ENCODE measurements around the gene SYNE1.
"Not testable (repeated sequence)": the region's sequence is repeated elsewhere in the genome, so short reads cannot be mapped to it uniquely, and the experiment has no call there.

Gene SYNE1

DNA sequence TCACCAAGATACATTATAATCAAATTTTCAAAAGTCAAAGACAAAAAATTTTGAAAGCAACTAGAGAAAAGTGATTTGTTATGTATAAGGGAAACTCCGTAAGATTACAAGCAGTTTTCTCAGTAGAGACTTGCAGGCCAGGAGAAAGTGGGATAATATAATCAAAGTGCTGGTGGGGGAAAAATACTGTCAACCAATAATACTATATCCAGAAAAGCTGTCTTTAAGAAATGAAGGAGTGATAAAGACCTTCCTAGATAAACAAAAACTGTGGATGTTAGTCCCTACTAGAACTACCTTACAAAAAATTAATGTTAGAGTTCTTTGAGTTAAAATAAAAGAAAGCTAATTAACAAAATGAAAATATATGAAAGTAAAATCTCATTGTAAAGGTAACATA is 79.7 kb downstream of the SYNE1 start:
- no peak for DNase-seq

DNA sequence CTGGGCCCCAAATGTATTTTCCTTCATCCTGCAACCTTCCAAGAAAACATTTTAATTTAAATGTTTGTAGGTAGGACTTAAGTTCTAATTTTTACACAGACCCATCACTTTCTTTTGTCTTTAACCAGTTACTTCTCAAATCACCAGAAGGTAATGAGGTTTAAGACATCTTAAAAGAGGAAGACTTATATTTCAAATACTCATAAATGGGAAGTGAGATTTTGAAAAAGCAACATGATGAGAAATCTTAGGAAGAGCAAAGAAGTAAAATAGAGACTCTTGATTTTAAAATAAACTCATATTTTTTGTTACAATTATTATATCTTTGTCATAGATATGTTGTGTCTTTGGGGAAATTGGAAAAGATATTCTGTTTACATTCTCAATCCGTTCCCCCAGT is 82.3 kb downstream of the SYNE1 start:
- no peak for DNase-seq

- no peak for DNase-seq
These were observed 84.4 kb downstream of the SYNE1 start for GRCh38 chr6:152552616-152553209.

DNA sequence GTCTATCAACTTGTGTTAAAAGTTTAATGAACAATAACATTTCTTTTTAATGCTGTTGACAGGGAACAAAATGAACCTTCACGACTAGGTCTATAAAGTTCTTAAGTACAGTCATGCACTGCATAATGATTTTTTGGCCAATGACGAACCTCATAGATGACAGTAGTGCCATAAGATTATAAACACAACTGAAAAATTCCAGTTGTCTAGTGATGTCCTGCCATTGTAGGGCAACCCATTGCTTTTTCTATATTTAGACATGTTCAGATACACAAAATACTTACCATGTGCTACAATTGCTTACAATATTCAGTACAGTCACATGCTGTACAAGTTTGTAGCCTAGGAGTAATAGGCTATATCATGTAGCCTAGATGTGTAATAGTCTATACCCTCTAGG is 93.6 kb downstream of the SYNE1 start:
- DNase-seq: no peak

DNA sequence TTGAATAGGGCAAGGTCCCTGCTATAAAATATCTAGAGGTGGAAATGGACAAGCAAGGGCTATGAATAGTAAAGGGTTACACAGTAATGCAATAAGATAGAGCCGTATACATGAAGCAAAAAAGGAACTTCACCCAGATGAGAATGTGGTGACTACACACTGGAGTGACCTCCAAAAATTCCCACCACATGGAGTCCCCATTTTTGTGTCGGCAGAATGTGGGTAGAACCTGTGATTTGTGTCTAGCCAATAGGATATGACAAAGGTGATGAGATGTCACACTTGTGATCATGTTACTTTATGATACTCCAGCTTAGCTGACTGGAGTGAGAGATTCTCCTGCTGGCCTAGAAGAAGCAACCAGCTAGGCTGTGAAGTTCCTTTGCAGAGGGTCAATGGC is 96.8 kb downstream of the SYNE1 start:
- DNase-seq: no peak

- no peak for DNase-seq
These were observed 102.6 kb downstream of the SYNE1 start for GRCh38 chr6:152534541-152534940.

DNA sequence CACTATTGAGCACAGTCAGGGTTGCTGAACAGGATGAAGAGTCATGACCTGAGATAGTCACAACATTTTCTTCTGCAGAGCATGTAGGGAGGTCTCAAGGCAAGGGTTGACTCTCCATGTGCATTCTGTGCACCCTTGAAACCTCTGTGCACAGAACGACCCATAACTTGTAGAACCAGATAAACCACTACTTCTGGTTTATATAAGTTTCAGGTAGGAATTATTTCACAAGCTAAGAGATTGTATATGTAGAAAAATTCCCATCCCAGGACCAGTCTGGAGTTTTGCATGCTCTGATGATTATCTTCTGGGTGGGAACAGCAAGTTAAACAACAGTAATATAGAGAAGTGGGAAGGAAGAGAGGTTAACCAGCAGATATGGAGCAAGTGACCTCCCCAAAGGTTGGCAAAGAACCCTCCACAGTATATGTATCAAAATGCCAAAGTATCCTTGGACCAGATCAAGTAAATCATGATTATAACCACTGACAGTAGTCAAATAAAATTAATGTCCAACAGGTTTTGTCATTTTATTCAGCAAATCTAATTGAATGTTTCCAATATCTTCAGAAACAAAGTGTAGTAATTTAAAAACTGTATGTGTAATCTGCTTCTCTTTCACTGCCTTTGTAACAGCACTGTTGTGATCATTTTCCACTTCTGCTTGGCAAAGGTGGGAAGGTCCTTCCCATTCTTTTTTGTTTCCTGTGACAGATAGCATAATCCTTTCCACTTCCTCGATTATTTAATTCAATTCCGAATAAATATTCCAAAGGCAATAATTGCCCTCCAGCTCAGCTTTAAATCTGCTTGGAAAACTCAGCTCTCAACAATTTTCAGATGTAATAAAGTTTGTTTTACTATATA is 104.4 kb downstream of the SYNE1 start:
- no peak for DNase-seq

DNA sequence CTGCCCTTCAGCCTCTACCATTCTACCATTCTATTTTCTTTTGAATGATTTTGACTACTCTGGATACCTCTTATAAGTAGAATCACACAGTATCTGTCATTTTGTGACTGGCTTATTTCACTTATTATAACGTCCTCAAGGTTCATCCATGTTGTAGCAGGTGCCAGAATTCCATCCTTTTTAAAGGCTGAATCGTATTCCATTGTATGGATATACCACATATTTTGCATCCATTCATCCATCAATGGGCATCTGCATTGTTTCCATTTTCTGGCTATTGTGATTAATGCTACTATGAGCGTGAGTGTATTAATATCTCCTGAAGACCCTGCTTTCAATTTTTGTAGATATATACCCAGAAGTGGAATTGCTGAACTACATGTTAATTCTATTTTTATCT is 105.5 kb downstream of the SYNE1 start:
- no peak for DNase-seq

GRCh38 chr6:152529369-152529768 is 107.8 kb downstream of the SYNE1 start:
- DNase-seq: no peak

- DNase-seq: not testable (repeated sequence)
These were observed 123.0 kb downstream of the SYNE1 start for GRCh38 chr6:152514120-152514519.

DNA sequence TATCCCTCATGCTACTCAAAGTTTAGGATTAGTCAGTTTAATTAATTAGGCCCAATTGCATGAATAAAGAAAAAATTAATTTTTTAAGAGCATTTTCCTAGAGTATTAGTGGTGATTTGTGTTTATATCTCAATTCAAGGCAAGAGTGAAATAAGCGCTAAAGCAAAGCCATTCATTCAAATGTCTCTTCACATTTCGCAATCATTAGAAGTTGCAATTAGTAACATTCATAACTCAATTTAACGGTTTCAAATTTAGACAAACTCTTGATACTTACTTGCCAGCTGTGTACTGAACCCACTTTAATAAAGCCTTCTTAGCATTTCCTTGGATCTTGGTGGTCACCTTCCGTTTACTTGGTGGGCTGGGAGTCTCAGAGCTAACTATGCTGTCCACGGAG is 127.2 kb downstream of the SYNE1 start:
- DNase-seq: no peak

- no peak for DNase-seq
These were observed 128.7 kb downstream of the SYNE1 start for GRCh38 chr6:152508477-152508876.

GRCh38 chr6:152503546-152503945 is 133.6 kb downstream of the SYNE1 start:
- DNase-seq: no peak

DNA sequence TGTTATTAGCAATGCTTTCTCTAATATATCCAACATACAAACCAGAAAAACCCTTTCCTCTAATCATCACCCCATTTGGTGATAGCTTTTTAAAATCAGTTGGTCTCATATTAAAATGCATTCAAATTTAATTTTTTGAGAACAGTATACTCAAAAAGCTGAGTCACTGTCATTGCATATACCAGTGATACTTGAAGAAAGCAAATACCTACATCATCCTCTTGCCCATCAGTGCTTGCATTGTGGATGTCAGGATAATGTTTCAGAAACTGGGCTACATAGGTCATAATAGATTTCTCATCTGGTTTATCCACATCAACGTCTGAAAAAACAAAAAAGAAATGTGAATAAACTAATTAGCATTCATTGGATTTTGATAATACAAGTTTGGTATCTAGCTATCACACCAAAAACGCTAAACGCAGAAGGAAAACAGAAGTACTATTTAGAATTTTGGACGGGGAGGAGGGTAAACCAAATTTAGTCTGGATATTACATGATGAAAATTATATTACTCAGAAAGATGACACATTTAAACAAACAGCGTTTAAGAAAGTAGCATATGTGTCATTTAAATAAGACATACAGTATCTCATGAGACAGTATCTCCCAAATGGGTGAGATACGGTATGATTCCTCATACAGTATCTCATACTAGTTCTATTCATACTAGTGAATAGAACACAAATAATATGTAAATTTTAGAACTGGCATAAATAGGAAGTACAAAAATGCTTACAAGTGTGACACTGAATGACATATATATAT is 134.6 kb downstream of the SYNE1 start:
- no peak for DNase-seq

- no peak for DNase-seq
These were observed 137.2 kb downstream of the SYNE1 start for GRCh38 chr6:152499931-152500330.

- no peak for DNase-seq
These were observed 140.4 kb downstream of the SYNE1 start for GRCh38 chr6:152496731-152497130.

- DNase-seq: not testable (repeated sequence)
These were observed 141.7 kb downstream of the SYNE1 start for GRCh38 chr6:152495456-152495855.

- not testable (repeated sequence) for DNase-seq
These were observed 144.9 kb downstream of the SYNE1 start for GRCh38 chr6:152492281-152492680.

DNA sequence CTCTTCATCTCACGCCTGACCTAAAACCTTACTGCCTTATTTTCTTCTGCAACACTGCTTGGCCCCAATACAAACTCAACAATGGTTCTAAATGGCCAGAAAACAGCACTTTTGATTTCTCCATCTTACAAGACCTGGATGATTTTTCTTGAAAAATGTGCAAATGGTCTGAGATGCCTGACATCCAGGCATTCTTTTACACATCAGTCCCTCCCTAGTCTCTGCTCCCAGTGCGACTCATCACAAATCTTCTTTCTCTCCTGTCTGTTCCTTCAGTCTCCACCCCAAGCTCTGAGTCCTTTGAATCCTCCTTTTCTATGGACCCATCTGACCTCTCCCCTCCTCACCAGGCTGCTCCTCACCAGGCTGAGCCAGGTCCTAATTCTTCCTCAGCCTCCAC is 145.7 kb downstream of the SYNE1 start:
- DNase-seq: not testable (repeated sequence)

DNA sequence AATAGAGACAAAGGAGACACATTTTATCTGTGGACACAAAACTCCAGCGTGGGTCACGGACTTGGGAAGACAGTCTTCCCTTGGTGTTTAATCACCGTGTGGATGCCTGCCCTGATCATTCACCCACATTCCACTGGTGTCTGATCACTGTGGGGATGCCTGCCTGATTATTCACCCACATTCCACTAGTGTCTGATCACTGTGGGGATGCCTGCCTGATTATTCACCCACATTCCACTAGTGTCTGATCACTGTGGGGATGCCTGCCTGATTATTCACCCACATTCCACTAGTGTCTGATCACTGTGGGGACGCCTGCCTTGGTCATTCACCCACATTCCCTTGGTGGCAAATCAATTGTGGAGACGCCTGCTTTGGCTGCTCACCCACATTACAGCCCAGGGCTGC is 146.2 kb downstream of the SYNE1 start:
- DNase-seq: not testable (repeated sequence)

DNA sequence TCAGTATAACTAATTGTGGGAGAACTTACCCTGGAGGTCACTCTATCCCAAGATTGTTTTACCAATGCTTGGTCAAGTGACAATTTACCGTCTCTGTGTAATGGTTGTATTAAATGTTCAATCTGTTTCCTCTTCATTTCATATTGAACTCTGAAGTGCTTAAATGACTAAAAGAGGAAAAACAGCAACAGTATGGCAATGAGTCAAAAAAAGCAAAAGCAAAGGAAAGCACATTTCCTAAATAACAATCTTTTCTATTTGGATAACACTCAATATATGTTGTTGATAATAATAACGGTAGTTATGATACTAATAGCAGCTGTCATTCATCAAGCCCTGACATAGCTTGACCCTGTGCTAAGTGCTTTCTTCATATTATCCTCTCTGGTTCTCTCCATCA is 152.4 kb downstream of the SYNE1 start:
- DNase-seq: no peak

GRCh38 chr6:152482289-152482688 is 154.9 kb downstream of the SYNE1 start:
- DNase-seq: no peak

- DNase-seq: no peak
These were observed 158.7 kb downstream of the SYNE1 start for GRCh38 chr6:152478377-152479010.

All from activated T-cell treated with anti-CD3 and anti-CD28 coated beads for 4 hours (primary cell).